Endothelial cell of umbilical vein (primary cell): Measurements from ENCODE around the gene SORCS2. TPM values are rescaled to one million over a fixed set of nuclear protein-coding genes. Genes with fewer than 3 reads are reported as not detected.

Experiments used
- BruUV-seq: library from RNA; stranded (reverse); fragments of 400-500 nt; replicated peaks from 2 replicates; lab custom pipeline; 2021; lab: Mats Ljungman, UMichigan
- CTCF ChIA-PET: fragments of 300-600, 350-600 bp; sonication (Branson Sonifier 250); formaldehyde crosslinking; loops from one replicate; lab custom pipeline; 2021; ENCODE audit warnings: antibody characterized with exemption, inconsistent platforms; lab: Charles Lee
- POLR2A ChIA-PET: fragments of 300-600, 350-600 bp; sonication (Branson Sonifier 250); formaldehyde crosslinking; loops from one replicate; lab custom pipeline; 2021; ENCODE audit warnings: antibody characterized with exemption, inconsistent platforms; lab: Charles Lee
- DNase-seq: peaks from one replicate; pipeline ENCODE4 v3.0.0-alpha.2; 2011; ENCODE audit warnings: low read depth, low spot score
- FAIRE-seq: peaks from 2 replicates; lab custom pipeline; 2011; peaks lifted over from hg19 to GRCh38; lab: Jason Lieb, UNC
- H2AFZ ChIP-seq: 2 replicates; pipeline ENCODE4 v1.6.0; 2012; ENCODE audit warnings: low read depth, low read length, control low read depth, inconsistent platforms
- H3K27ac ChIP-seq: 2 replicates; pipeline ENCODE4 v1.5.1; 2011; ENCODE audit warnings: low read depth, mild to moderate bottlenecking, control low read depth, low read length, moderate library complexity; ENCODE audit not compliant: insufficient read depth
- H3K27me3 ChIP-seq, 2 experiments: 2 replicates each; pipeline versions ENCODE4 v1.6.0 to v1.6.1; 2011; ENCODE audit warnings: low read length in 2 of 2, mixed read lengths in 1 of 2; ENCODE audit not compliant: control insufficient read depth in 2 of 2, insufficient read depth in 2 of 2
- H3K36me3 ChIP-seq, 2 experiments: 2 replicates in 1 of 2; 3 replicates in 1 of 2; pipeline ENCODE4 v1.5.1; 2011; ENCODE audit warnings: low read length in 2 of 2, mild to moderate bottlenecking in 1 of 2, moderate library complexity in 1 of 2; ENCODE audit not compliant: control insufficient read depth in 2 of 2, insufficient read depth in 2 of 2; ENCODE audit errors: extremely low read depth in 1 of 2
- H3K4me1 ChIP-seq: 3 replicates; pipeline ENCODE4 v1.5.1; 2011; ENCODE audit warnings: mild to moderate bottlenecking, low read length; ENCODE audit not compliant: control insufficient read depth, insufficient read depth; ENCODE audit errors: extremely low read depth
- H3K4me2 ChIP-seq: 2 replicates; pipeline ENCODE4 v1.6.1; 2011; ENCODE audit warnings: low read length, control low read depth, mixed read lengths; ENCODE audit not compliant: insufficient read depth
- H3K4me3 ChIP-seq, 3 experiments: fragments of 200-600 bp in 1 of 3; sonication (generic), shearing (Covaris generic) in 1 of 3; replicated peaks in 1 of 3; 2 replicates each; pipeline ENCODE4 v1.5.1; 2011 to 2016; ENCODE audit warnings: control low read depth in 3 of 3, low read length in 3 of 3, mild to moderate bottlenecking in 2 of 3, inconsistent platforms in 1 of 3, low read depth in 1 of 3, moderate library complexity in 1 of 3; ENCODE audit not compliant: insufficient read depth in 1 of 3
- H3K79me2 ChIP-seq: 2 replicates; pipeline ENCODE4 v1.6.0; 2012; ENCODE audit warnings: low read length, inconsistent platforms; ENCODE audit not compliant: control insufficient read depth, insufficient read depth
- H3K9ac ChIP-seq: replicated peaks from 2 replicates; pipeline ENCODE3; 2011; ENCODE audit warnings: low read length, control low read depth; ENCODE audit not compliant: insufficient read depth; ENCODE audit errors: extremely low read depth
- H3K9me1 ChIP-seq: replicated peaks from 3 replicates; pipeline ENCODE4 v1.6.0; 2011; ENCODE audit warnings: mild to moderate bottlenecking, low read length; ENCODE audit not compliant: control insufficient read depth, insufficient read depth; ENCODE audit errors: extremely low read depth
- H3K9me3 ChIP-seq: replicated peaks from 2 replicates; pipeline ENCODE4 v1.5.1; 2012; ENCODE audit warnings: low read length, inconsistent platforms; ENCODE audit not compliant: control insufficient read depth, insufficient read depth
- H4K20me1 ChIP-seq: replicated peaks from 2 replicates; pipeline ENCODE3; 2011; ENCODE audit warnings: mild to moderate bottlenecking, low read length; ENCODE audit not compliant: control insufficient read depth, insufficient read depth; ENCODE audit errors: extremely low read depth
- CTCF ChIP-seq, 2 donors: IDR thresholded peaks; 1 replicate in 1 of 2; 2 replicates in 1 of 2; pipeline ENCODE4 v1.5.1; 2011; ENCODE audit warnings: low read length in 2 of 2, mild to moderate bottlenecking in 2 of 2, moderate library complexity in 2 of 2, control low read depth in 1 of 2, inconsistent platforms in 1 of 2, low read depth in 1 of 2; ENCODE audit not compliant: insufficient read depth in 1 of 2; ENCODE audit errors: extremely low read depth in 1 of 2
- FOS ChIP-seq: IDR thresholded peaks from 2 replicates; pipeline ENCODE4 v1.6.1; 2011; ENCODE audit warnings: mild to moderate bottlenecking, low read length, moderate library complexity, borderline replicate concordance; ENCODE audit not compliant: insufficient read depth
- JUN ChIP-seq: IDR thresholded peaks from 2 replicates; pipeline ENCODE4 v1.6.1; 2011; ENCODE audit warnings: borderline replicate concordance, low read depth; ENCODE audit not compliant: insufficient read length, insufficient read depth
- MAX ChIP-seq: IDR thresholded peaks from 2 replicates; pipeline ENCODE4 v1.6.1; 2011; ENCODE audit not compliant: insufficient read depth, insufficient read length
- MYC ChIP-seq: IDR thresholded peaks from one replicate; pipeline ENCODE4 v1.6.1; 2011; ENCODE audit warnings: mild to moderate bottlenecking, low read depth, low read length
- dilution Hi-C: fragments of 300-500 bp; cut with MboI; formaldehyde crosslinking; loops from one replicate; pipeline ENCODE4 v1.15.0; 2019; ENCODE audit warnings: low sequenced_read_pairs; ENCODE audit not compliant: extremely low pct_ligation_motif_present
- intact Hi-C: fragments of 100-400 bp; cut with micrococcal nuclease; formaldehyde crosslinking; loops from one replicate; pipeline ENCODE4 v1.10.0; 2022
- polyA plus RNA-seq, 4 experiments: library from polyadenylated mRNA; depleted of rRNA in 3 of 4; stranded (reverse) in 3 of 4; unstranded in 1 of 4; fragments of >200 nt; gene quantifications; 2 replicates each; pipeline versions ENCODE4 v1.2.1 to v1.2.3, GENCODE V29; 2011 to 2012; ENCODE audit warnings: missing spikeins in 1 of 4
- total RNA-seq: library from RNA; stranded (reverse); gene quantifications from 2 replicates; pipeline ENCODE4 v1.2.3, GENCODE V29; 2021

Gene SORCS2
- total and polyA plus RNA-seq, 2 donors (not counting 3 experiments of a cell fraction or from before 2014, with no cell fraction given), result not detected

GRCh38 chr4:7697821-7698220 is 505.5 kb downstream of the SORCS2 start:
- dilution Hi-C loops, result no loop called here
- intact Hi-C loops, result no loop called here

More at GRCh38 chr4:7697821-7698220, 505.5 kb downstream of the SORCS2 start:
- no peaks in the 10 kb centered on the region for H3K36me3 ChIP-seq
- no peak overlapping the region for H3K4me2 ChIP-seq
- FAIRE-seq (no peak), DNase-seq (no peak)
- H3K4me3 ChIP-seq, result no peak overlapping the region
- no peak overlapping the region for H3K27ac ChIP-seq
- no peak overlapping the region for H3K9ac ChIP-seq
- H4K20me1 ChIP-seq, result no peaks in the 10 kb centered on the region
- POLR2A ChIA-PET, result no interaction called here
- H3K9me1 ChIP-seq, result no peaks in the 10 kb centered on the region
- no peaks in the 10 kb centered on the region for H3K27me3 ChIP-seq
- no peak overlapping the region for H2AFZ ChIP-seq
- no peaks in the 10 kb centered on the region for H3K4me1 ChIP-seq
- BruUV-seq, result no TSS peak
- H3K9me3 ChIP-seq, result no peaks in the 10 kb centered on the region
- H3K79me2 ChIP-seq, result no peaks in the 10 kb centered on the region
- TF ChIP-seq MAX (no peak), JUN (no peak), FOS (no peak), MYC (no peak), CTCF (IDR thresholded peaks at IDR 0.05; ENCODE audit: extremely low read depth in 1 of 2, insufficient read depth in 1 of 2, low read depth in 1 of 2, low read length in 2 of 2) (no peak)
- CTCF ChIA-PET, result no interaction called here
